SU-DHL-6 (cell line): ENCODE data around the gene NTRK2.

Experiments used
- H2AFZ ChIP-seq: fragments of 200-600 bp; sonication (generic); 2 replicates; pipeline ENCODE4 v1.6.1; 2014; ENCODE audit warnings: low read depth, mild to moderate bottlenecking, moderate library complexity, mixed read lengths, antibody characterized with exemption, low read length; ENCODE audit not compliant: severe bottlenecking
- H3F3A ChIP-seq: fragments of 200-600 bp; shearing (Covaris generic); 2 replicates; pipeline ENCODE4 v1.6.0; 2016; ENCODE audit warnings: antibody characterized with exemption, mild to moderate bottlenecking; ENCODE audit not compliant: insufficient read depth
- H3K27ac ChIP-seq: fragments of 200-600 bp; sonication (generic); 2 replicates; pipeline ENCODE4 v1.5.1; 2016; ENCODE audit warnings: low read depth, mild to moderate bottlenecking, low read length, moderate library complexity, mixed read lengths
- H3K27me3 ChIP-seq: fragments of 200-600 bp; sonication (generic), shearing (Covaris generic); 2 replicates; pipeline ENCODE4 v1.6.0; 2014; ENCODE audit warnings: mild to moderate bottlenecking, low read length
- H3K36me3 ChIP-seq: fragments of 200-600 bp; sonication (generic); 2 replicates; pipeline ENCODE4 v1.6.1; 2014; ENCODE audit warnings: mild to moderate bottlenecking, low read length, mixed read lengths
- H3K4me2 ChIP-seq: fragments of 300-600, 200-600 bp; shearing (Covaris generic), sonication (generic); 2 replicates; pipeline ENCODE4 v1.6.0; 2014; ENCODE audit warnings: low read length, low read depth, mild to moderate bottlenecking; ENCODE audit not compliant: poor library complexity, severe bottlenecking
- H3K4me3 ChIP-seq: fragments of 200-600 bp; sonication (generic); 2 replicates; pipeline ENCODE4 v1.5.1; 2014; ENCODE audit warnings: antibody characterized with exemption, low read length, mild to moderate bottlenecking, mixed read lengths; ENCODE audit not compliant: insufficient read depth, poor library complexity, severe bottlenecking
- H3K79me2 ChIP-seq: fragments of 200-600 bp; sonication (generic); 2 replicates; pipeline ENCODE4 v1.6.1; 2014; ENCODE audit warnings: mild to moderate bottlenecking, low read length, moderate library complexity; ENCODE audit not compliant: insufficient read depth
- H3K9ac ChIP-seq: fragments of 200-600 bp; sonication (generic); 2 replicates; pipeline ENCODE4 v1.7.0; 2014; ENCODE audit warnings: mild to moderate bottlenecking, low read length
- H3K9me2 ChIP-seq: fragments of 200-600 bp; sonication (generic); replicated peaks from 2 replicates; pipeline ENCODE4 v1.6.1; 2014; ENCODE audit warnings: low read length; ENCODE audit not compliant: insufficient read depth
- H3K9me3 ChIP-seq: fragments of 200-600 bp; sonication (generic); 2 replicates; pipeline ENCODE4 v1.6.1; 2014; ENCODE audit warnings: low read length, mixed read lengths; ENCODE audit not compliant: insufficient read depth
- H4K20me1 ChIP-seq: fragments of 200-600 bp; sonication (generic); 2 replicates; pipeline ENCODE4 v1.6.1; 2014; ENCODE audit warnings: low read depth, mild to moderate bottlenecking, antibody characterized with exemption, low read length, moderate library complexity, mixed read lengths
- EZH2phosphoT487 ChIP-seq: fragments of 200-600 bp; sonication (generic), shearing (Covaris generic); conservative IDR thresholded peaks from 2 replicates; pipeline ENCODE4 v1.6.1; 2018; ENCODE audit warnings: mild to moderate bottlenecking, antibody characterized with exemption, low read length, moderate library complexity, mixed read lengths
- TF ChIP-seq, protein P1 (sequence below): fragments of 200-600 bp; sonication (generic); IDR thresholded peaks from one replicate; pipeline ENCODE4 v1.5.1; 2017; ENCODE audit warnings: antibody characterized with exemption, mild to moderate bottlenecking, low read length, moderate library complexity; ENCODE audit not compliant: insufficient read depth, poor library complexity, severe bottlenecking

The NTRK2 gene

DNA sequence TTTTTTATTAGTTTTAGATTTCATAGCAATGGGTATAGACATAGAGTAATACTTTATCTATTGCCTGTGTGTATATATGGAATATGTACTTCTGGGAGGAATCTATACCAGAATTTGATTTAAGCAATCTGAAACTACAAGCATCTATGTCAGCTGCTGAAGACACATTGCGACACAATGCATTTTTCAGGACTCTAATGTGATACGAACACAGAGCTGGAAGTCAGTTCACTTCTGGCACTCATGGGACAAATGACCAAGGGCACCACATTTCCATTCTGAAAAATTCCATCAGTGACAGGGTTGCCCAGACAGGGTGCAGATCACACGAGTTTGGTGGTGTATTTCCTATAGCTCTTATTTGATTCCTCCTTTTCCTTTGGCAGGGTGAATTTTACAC lies 259.5 kb downstream of the NTRK2 start:
- Histone ChIP-seq H3K4me2 (no peak overlapping the region), H3K9ac (no peak overlapping the region), H3K4me3 (no peak overlapping the region), H3K9me2 (no peaks in the 10 kb centered on the region; the same call in 1 of the 2 replicates), H3K79me2 (no peaks in the 10 kb centered on the region), H4K20me1 (no peaks in the 10 kb centered on the region), H2AFZ (no peak overlapping the region), H3K27ac (no peak overlapping the region), H3K36me3 (no peaks in the 10 kb centered on the region), H3F3A (no peaks in the 10 kb centered on the region), H3K9me3 (no peaks in the 10 kb centered on the region), H3K27me3 (no peaks in the 10 kb centered on the region)
- TF ChIP-seq EZH2phosphoT487, result no peak
- TF ChIP-seq, protein P1, sequence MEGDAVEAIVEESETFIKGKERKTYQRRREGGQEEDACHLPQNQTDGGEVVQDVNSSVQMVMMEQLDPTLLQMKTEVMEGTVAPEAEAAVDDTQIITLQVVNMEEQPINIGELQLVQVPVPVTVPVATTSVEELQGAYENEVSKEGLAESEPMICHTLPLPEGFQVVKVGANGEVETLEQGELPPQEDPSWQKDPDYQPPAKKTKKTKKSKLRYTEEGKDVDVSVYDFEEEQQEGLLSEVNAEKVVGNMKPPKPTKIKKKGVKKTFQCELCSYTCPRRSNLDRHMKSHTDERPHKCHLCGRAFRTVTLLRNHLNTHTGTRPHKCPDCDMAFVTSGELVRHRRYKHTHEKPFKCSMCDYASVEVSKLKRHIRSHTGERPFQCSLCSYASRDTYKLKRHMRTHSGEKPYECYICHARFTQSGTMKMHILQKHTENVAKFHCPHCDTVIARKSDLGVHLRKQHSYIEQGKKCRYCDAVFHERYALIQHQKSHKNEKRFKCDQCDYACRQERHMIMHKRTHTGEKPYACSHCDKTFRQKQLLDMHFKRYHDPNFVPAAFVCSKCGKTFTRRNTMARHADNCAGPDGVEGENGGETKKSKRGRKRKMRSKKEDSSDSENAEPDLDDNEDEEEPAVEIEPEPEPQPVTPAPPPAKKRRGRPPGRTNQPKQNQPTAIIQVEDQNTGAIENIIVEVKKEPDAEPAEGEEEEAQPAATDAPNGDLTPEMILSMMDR, result no peak

DNA sequence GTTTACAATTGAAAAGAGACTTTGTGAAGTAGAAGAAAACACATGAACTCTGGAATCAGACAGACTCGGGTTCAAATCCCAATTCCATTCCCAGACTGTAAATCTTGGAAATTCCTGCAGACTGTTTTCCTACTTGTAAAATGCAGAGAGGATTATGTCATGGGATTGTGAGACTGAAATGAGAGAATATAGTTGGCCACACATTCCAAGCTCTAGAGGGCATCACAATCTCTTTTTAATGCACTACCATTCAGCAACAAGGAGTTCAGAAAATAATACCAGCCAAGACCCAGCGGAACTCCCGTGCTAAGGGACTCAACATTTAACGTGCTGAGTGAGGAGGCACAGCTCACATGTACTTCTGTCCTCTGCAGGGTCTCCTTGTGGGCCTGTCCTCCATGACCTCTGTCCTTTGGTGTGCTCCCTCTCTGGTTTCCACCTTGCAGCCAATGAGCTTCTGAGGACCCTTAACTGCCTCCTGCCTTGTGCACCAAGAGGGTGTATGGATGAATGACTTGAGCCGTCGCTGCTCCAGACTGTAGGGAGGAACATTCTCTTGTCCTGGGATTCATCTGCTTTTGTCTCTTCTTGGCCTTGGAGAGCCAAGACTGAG lies 263.5 kb downstream of the NTRK2 start:
- no peaks in the 10 kb centered on the region for H3K9me3 ChIP-seq
- no peaks in the 10 kb centered on the region for H4K20me1 ChIP-seq
- no peaks in the 10 kb centered on the region for H3K27me3 ChIP-seq
- no peak overlapping the region for H3K4me3 ChIP-seq
- TF ChIP-seq EZH2phosphoT487, result no peak
- TF ChIP-seq, protein P1, result no peak
- H3K9me2 ChIP-seq, result no peaks in the 10 kb centered on the region; the same call in 1 of the 2 replicates
- no peak overlapping the region for H3K27ac ChIP-seq
- H3F3A ChIP-seq, result no peaks in the 10 kb centered on the region
- H3K36me3 ChIP-seq, result no peaks in the 10 kb centered on the region
- no peak overlapping the region for H3K9ac ChIP-seq
- H3K4me2 ChIP-seq, result no peak overlapping the region
- H2AFZ ChIP-seq, result no peak overlapping the region
- H3K79me2 ChIP-seq, result no peaks in the 10 kb centered on the region

DNA sequence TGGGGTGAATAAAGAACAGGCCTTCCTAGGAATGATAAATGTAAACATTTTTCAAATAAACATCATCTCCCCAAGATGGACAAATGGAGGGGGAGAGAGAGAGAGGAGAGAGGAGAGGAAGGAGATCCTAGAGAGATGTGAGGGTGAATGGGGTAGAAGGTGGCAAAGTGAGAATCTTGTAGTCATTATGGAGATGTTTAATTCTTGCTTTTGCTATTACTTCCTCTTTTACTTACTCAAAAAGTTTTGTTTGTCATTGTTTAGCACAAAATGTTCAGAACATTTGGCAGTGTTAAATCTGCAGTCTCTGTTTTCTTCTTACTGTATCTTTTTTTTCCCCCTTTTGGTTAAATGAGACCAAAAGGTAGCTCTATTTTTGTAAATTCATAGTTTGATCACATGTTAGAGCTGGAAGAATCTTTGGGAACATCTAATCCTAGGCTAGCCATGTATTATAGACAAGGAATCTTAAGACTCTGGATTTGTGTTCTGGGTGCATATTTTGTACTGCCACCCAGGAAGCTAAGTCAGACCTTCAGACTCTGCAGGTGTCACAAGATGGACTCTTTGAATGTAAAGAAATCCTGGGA lies 266.1 kb downstream of the NTRK2 start:
- no peaks in the 10 kb centered on the region for H3F3A ChIP-seq
- H3K4me2 ChIP-seq, result no peak overlapping the region
- H3K36me3 ChIP-seq, result no peaks in the 10 kb centered on the region
- no peak overlapping the region for H3K9ac ChIP-seq
- H3K27me3 ChIP-seq, result no peaks in the 10 kb centered on the region
- H2AFZ ChIP-seq, result no peak overlapping the region
- no peaks in the 10 kb centered on the region; the same call in 1 of the 2 replicates for H3K9me2 ChIP-seq
- H3K27ac ChIP-seq, result no peak overlapping the region
- H3K79me2 ChIP-seq, result no peaks in the 10 kb centered on the region
- no peak overlapping the region for H3K4me3 ChIP-seq
- H3K9me3 ChIP-seq, result no peaks in the 10 kb centered on the region
- TF ChIP-seq EZH2phosphoT487, result no peak
- TF ChIP-seq, protein P1, result no peak
- H4K20me1 ChIP-seq, result no peaks in the 10 kb centered on the region
